Pancreas (tissue), 10 donors: ENCODE results near the gene SCN5A. TPM values are rescaled to one million over a fixed set of nuclear protein-coding genes. Genes with fewer than 3 reads are reported as not detected.
A peak's percentile ranks its signal among the peaks of the same experiment; 100 is the strongest.
"Not testable (repeated sequence)": the region's sequence is repeated elsewhere in the genome, so short reads cannot be mapped to it uniquely, and the experiment has no call there.

Experiments used
- ATAC-seq, 4 donors: fragments of 200-7000 bp; cut with Tn5 transposase; one replicate each; pipeline versions ENCODE4 v1.8.0 to v1.9.1; 2020; ENCODE audit warnings: mild to moderate bottlenecking in 4 of 4, moderate library complexity in 4 of 4
- DNase-seq, 6 donors: peaks; one replicate each; pipeline ENCODE4 v3.0.0-alpha.2; 2020
- FAIRE-seq: peaks from 2 replicates; lab custom pipeline; 2012; peaks lifted over from hg19 to GRCh38; lab: Jason Lieb, UNC
- H3K27ac ChIP-seq, 4 donors: fragments of 200-600 bp; sonication (generic); 1 replicate in 3 of 4; 2 replicates in 1 of 4; pipeline versions ENCODE4 v1.5.0 to v1.8.0; 2020
- H3K27me3 ChIP-seq, 4 donors: fragments of 200-600 bp; one replicate each; pipeline ENCODE4 v1.8.0; 2021
- H3K36me3 ChIP-seq, 3 donors: fragments of 200-600 bp; sonication (generic) in 1 of 3; one replicate each; pipeline versions ENCODE4 v1.5.0 to v1.8.0; 2020 to 2021
- H3K4me1 ChIP-seq, 3 donors: fragments of 200-600 bp; one replicate each; pipeline ENCODE4 v1.8.0; 2021
- H3K4me3 ChIP-seq, 4 donors: fragments of 200-600 bp; sonication (generic) in 2 of 4; one replicate each; pipeline versions ENCODE4 v1.5.0 to v1.8.0; 2020 to 2021
- H3K9me3 ChIP-seq, 4 donors: fragments of 200-600 bp; one replicate each; pipeline ENCODE4 v1.8.0; 2021
- CTCF ChIP-seq, 4 donors: fragments of 200-600 bp; sonication (generic) in 3 of 4; IDR thresholded peaks; one replicate each; pipeline versions ENCODE4 v1.5.0 to v1.8.0; 2021; ENCODE audit warnings: antibody characterized with exemption in 4 of 4
- WGBS, 2 donors: extraction: QIAGEN DNeasy Blood & Tissue Kit; methylation state at CpG; one replicate each; pipeline ENCODE4 v1.1.7; 2013; 5-methylcytosine and 5-hydroxymethylcytosine counted together
- intact Hi-C, 3 donors: fragments of 100-400 bp; cut with DNase I; formaldehyde crosslinking; loops; one replicate each; pipeline versions ENCODE4 v1.11.1 to v1.14.2; 2022
- polyA plus RNA-seq, 2 donors: library from polyadenylated mRNA; stranded (reverse); fragments of 200-250 nt; gene quantifications; one replicate each; pipeline ENCODE4 v1.2.3, GENCODE V29; 2013
- total RNA-seq, 6 donors: library from RNA; stranded (reverse); fragmentation: NEBNext Ultra II Directional in 4 of 6; extraction: Animal tissue kit (Norgen Biotek cat#: 25700) in 4 of 6; gene quantifications; one replicate each; pipeline versions ENCODE4 v1.2.1 to v1.2.4, GENCODE V29; 2021 to 2023
- donor health status: healthy with polysubstance abuse.
- donor health status: DM: no; HTN: no; CAD: no; lungs with moderate emphysema.
- donor health status: DM: no; HTN: no; CAD: no.
- donor health status: control.
- donor health status: control.
- donor health status: Bipolar disorder and iron deficiency.
- donor health status: DM: yes; HTN: yes; CAD: no.
- donor health status: DM: no; HTN: no; CAD: no.
- donor health status: DM: no; HTN: no; CAD: no.
- donor health status: DM: yes; HTN: yes; CAD: no.

The SCN5A gene
- total and polyA plus RNA-seq, 8 donors: 0.07 to 0.39 (median 0.26) TPM; not detected in 1

GRCh38 chr3:38573556-38573955 lies 75.9 kb downstream of the SCN5A start:
- Histone ChIP-seq H3K9me3 (peaks cover 0 to 3% (median 0%) of the 10 kb centered on the region in 4 donors), H3K27ac (no peak overlapping the region), H3K36me3 (no peaks in the 10 kb centered on the region), H3K4me1 (no peaks in the 10 kb centered on the region), H3K4me3 (no peak overlapping the region), H3K27me3 (no peaks in the 10 kb centered on the region)
- 65 to 76% methylated on average over 3 of the region's 3 CpGs for WGBS, 2 donors
- intact Hi-C loops: no loop called here
- no peak for TF ChIP-seq CTCF (IDR thresholded peaks at IDR 0.05)
- FAIRE-seq (no peak), ATAC-seq (no peak), DNase-seq (peak in 2 of 6 donors; percentile 1 to 21)

- H3K27ac ChIP-seq: no peak overlapping the region
- H3K9me3 ChIP-seq: peaks cover 0 to 3% (median 0%) of the 10 kb centered on the region in 4 donors
- ATAC-seq (no peak), FAIRE-seq (no peak), DNase-seq (no peak)
- H3K27me3 ChIP-seq: no peaks in the 10 kb centered on the region
- intact Hi-C loops: no loop called here
- H3K4me3 ChIP-seq: no peak overlapping the region
- WGBS, 2 donors: 80 to 98% methylated on average over 3 of the region's 3 CpGs
- no peak for TF ChIP-seq CTCF (IDR thresholded peaks at IDR 0.05)
- no peaks in the 10 kb centered on the region for H3K36me3 ChIP-seq
- no peaks in the 10 kb centered on the region for H3K4me1 ChIP-seq
Observed at GRCh38 chr3:38573111-38573510, 76.4 kb downstream of the SCN5A start.

GRCh38 chr3:38567498-38567897 lies 82.0 kb downstream of the SCN5A start:
- peaks cover 0 to 3% (median 0%) of the 10 kb centered on the region in 4 donors for H3K9me3 ChIP-seq
- WGBS, 2 donors: 86 to 93% methylated on average over 4 of the region's 4 CpGs
- DNase-seq (peak in 1 of 6 donors; percentile 24), FAIRE-seq (no peak), ATAC-seq (no peak)
- no peak overlapping the region for H3K4me3 ChIP-seq
- H3K4me1 ChIP-seq: no peaks in the 10 kb centered on the region
- TF ChIP-seq CTCF (IDR thresholded peaks at IDR 0.05): no peak
- H3K36me3 ChIP-seq: no peaks in the 10 kb centered on the region
- H3K27ac ChIP-seq: no peak overlapping the region
- H3K27me3 ChIP-seq: no peaks in the 10 kb centered on the region
- intact Hi-C loops: no loop called here

GRCh38 chr3:38566794-38567193 lies 82.7 kb downstream of the SCN5A start:
- ATAC-seq, intact Hi-C loops, FAIRE-seq, H3K4me1 ChIP-seq, H3K27ac ChIP-seq, H3K9me3 ChIP-seq, H3K27me3 ChIP-seq, H3K36me3 ChIP-seq, H3K4me3 ChIP-seq: not testable (repeated sequence)
- DNase-seq: peak in 1 of 6 donors; percentile 9
- 73 to 84% methylated on average over 7 of the region's 7 CpGs for WGBS, 2 donors

GRCh38 chr3:38566215-38566528 lies 83.3 kb downstream of the SCN5A start:
- TF ChIP-seq CTCF (IDR thresholded peaks at IDR 0.05): no peak
- no peaks in the 10 kb centered on the region for H3K27me3 ChIP-seq
- intact Hi-C loops: no loop called here
- no peaks in the 10 kb centered on the region for H3K36me3 ChIP-seq
- H3K9me3 ChIP-seq: peaks cover 0 to 3% (median 0%) of the 10 kb centered on the region in 4 donors
- 87 to 93% methylated on average over 13 of the region's 13 CpGs for WGBS, 2 donors
- H3K4me3 ChIP-seq: no peak overlapping the region
- no peak for FAIRE-seq
- no peak overlapping the region for H3K27ac ChIP-seq
- H3K4me1 ChIP-seq: no peaks in the 10 kb centered on the region
- peak in 2 of 6 donors; percentile 4 to 46 for DNase-seq
- no peak for ATAC-seq
